SK-N-SH (cell line): ENCODE measurements around the gene PEAK1. TPM values are rescaled to one million over a fixed set of nuclear protein-coding genes. Genes with fewer than 3 reads are reported as not detected.
A peak's percentile ranks its signal among the peaks of the same experiment; 100 is the strongest.

Experiments used
- CTCF ChIA-PET: fragments of 300-600, 350-600 bp; formaldehyde crosslinking; extraction: SDS; loops from one replicate; lab custom pipeline; 2021; lab: Yijun Ruan, JAX
- POLR2A ChIA-PET: fragments of 350-600 bp; sonication (Branson Sonifier 250); formaldehyde crosslinking; extraction: SDS; loops from one replicate; lab custom pipeline; 2020; ENCODE audit warnings: antibody characterized with exemption, inconsistent platforms; lab: Yijun Ruan, JAX
- DNase-seq: peaks from one replicate; pipeline ENCODE4 v3.0.0; 2012
- H2AFZ ChIP-seq: fragments of 200-600 bp; sonication (generic); 2 replicates; pipeline ENCODE4 v1.8.1; 2016; ENCODE audit warnings: antibody characterized with exemption, mild to moderate bottlenecking, low read depth
- H3F3A ChIP-seq: fragments of 200-600 bp; sonication (generic); replicated peaks from 2 replicates; pipeline ENCODE3; 2016; ENCODE audit warnings: antibody characterized with exemption, mild to moderate bottlenecking; ENCODE audit not compliant: insufficient read depth
- H3K27ac ChIP-seq, 2 experiments: fragments of 200-500 bp in 1 of 2; fragments of 200-600 bp in 1 of 2; sonication (Bioruptor generic) in 1 of 2; sonication (generic), shearing (Covaris generic) in 1 of 2; 2 replicates each; pipeline versions ENCODE4 v1.5.1 to v1.6.1; 2014 to 2016; ENCODE audit warnings: low read depth in 2 of 2, inconsistent platforms in 1 of 2, low read length in 1 of 2, mild to moderate bottlenecking in 1 of 2, mixed read lengths in 1 of 2
- H3K27me3 ChIP-seq: fragments of 200-600 bp; sonication (generic), shearing (Covaris generic); 2 replicates; pipeline ENCODE4 v1.6.1; 2016; ENCODE audit warnings: mixed run types; ENCODE audit not compliant: insufficient read depth
- H3K36me3 ChIP-seq, 2 experiments: fragments of 200-500 bp in 1 of 2; fragments of 200-600 bp in 1 of 2; sonication (Bioruptor generic) in 1 of 2; sonication (generic) in 1 of 2; replicated peaks in 1 of 2; 2 replicates each; pipeline versions ENCODE3 to v1.5.1; 2014 to 2016; ENCODE audit warnings: low read length in 1 of 2, mild to moderate bottlenecking in 1 of 2; ENCODE audit not compliant: insufficient read depth in 2 of 2, control insufficient read depth in 1 of 2
- H3K4me1 ChIP-seq, 2 experiments: fragments of 200-500 bp in 1 of 2; fragments of 200-600 bp in 1 of 2; sonication (Bioruptor generic) in 1 of 2; sonication (generic), shearing (Covaris generic) in 1 of 2; 2 replicates each; pipeline versions ENCODE4 v1.5.1 to v1.6.1; 2014 to 2016; ENCODE audit warnings: low read depth in 1 of 2, low read length in 1 of 2, mixed run types in 1 of 2; ENCODE audit not compliant: insufficient read depth in 2 of 2, control insufficient read depth in 1 of 2
- H3K4me2 ChIP-seq: fragments of 200-600 bp; sonication (generic), shearing (Covaris generic); 2 replicates; pipeline ENCODE4 v1.6.1; 2017; ENCODE audit warnings: mixed run types
- H3K4me3 ChIP-seq, 2 experiments: fragments of 200-500 bp in 1 of 2; fragments of 200-600 bp in 1 of 2; sonication (Bioruptor generic) in 1 of 2; sonication (generic), shearing (Covaris generic) in 1 of 2; 2 replicates each; pipeline versions ENCODE4 v1.5.1 to v1.8.1; 2014 to 2016; ENCODE audit warnings: low read depth in 2 of 2, inconsistent platforms in 1 of 2, low read length in 1 of 2, mild to moderate bottlenecking in 1 of 2, mixed read lengths in 1 of 2, moderate library complexity in 1 of 2
- H3K79me2 ChIP-seq: fragments of 200-600 bp; sonication (generic); 2 replicates; pipeline ENCODE4 v1.8.1; 2017; ENCODE audit warnings: mild to moderate bottlenecking; ENCODE audit not compliant: insufficient read depth
- H3K9ac ChIP-seq: fragments of 200-600 bp; sonication (generic); 2 replicates; pipeline ENCODE4 v1.6.1; 2017; ENCODE audit warnings: mixed run types
- H3K9me2 ChIP-seq: fragments of 200-600 bp; sonication (generic); 2 replicates; pipeline ENCODE4 v1.6.1; 2017; ENCODE audit warnings: mixed run types
- H3K9me3 ChIP-seq: fragments of 200-600 bp; sonication (generic); 2 replicates; pipeline ENCODE4 v1.6.1; 2017; ENCODE audit warnings: mixed run types, mild to moderate bottlenecking, moderate library complexity
- H4K20me1 ChIP-seq: fragments of 200-600 bp; sonication (generic); 2 replicates; pipeline ENCODE4 v1.6.1; 2017; ENCODE audit warnings: mild to moderate bottlenecking, mixed run types; ENCODE audit not compliant: insufficient read depth
- FOSL2 ChIP-seq: IDR thresholded peaks from 2 replicates; pipeline ENCODE4 v1.4.0; 2012; ENCODE audit warnings: low read depth, mild to moderate bottlenecking, moderate library complexity, borderline replicate concordance
- GABPA ChIP-seq: IDR thresholded peaks from 2 replicates; pipeline ENCODE4 v1.4.0; 2012; ENCODE audit warnings: low read depth, mild to moderate bottlenecking
- NFIC ChIP-seq: IDR thresholded peaks from 2 replicates; pipeline ENCODE4 v1.4.0; 2012; ENCODE audit warnings: borderline replicate concordance
- NRF1 ChIP-seq: IDR thresholded peaks from 2 replicates; pipeline ENCODE4 v1.6.1; 2012; ENCODE audit warnings: low read depth, mild to moderate bottlenecking, low read length
- PBX3 ChIP-seq: IDR thresholded peaks from 2 replicates; pipeline ENCODE4; 2012
- RFX5 ChIP-seq: IDR thresholded peaks from 2 replicates; pipeline ENCODE4 v1.6.1; 2012; ENCODE audit warnings: mild to moderate bottlenecking, improper control_type of control experiment, low read length
- SMC3 ChIP-seq: IDR thresholded peaks from 2 replicates; pipeline ENCODE4 v1.6.1; 2012; ENCODE audit warnings: low read depth, low read length, improper control_type of control experiment
- TAF1 ChIP-seq: IDR thresholded peaks from 2 replicates; pipeline ENCODE4 v1.6.1; 2012; ENCODE audit warnings: low read depth, mild to moderate bottlenecking, low read length, moderate library complexity, borderline replicate concordance
- TCF12 ChIP-seq: IDR thresholded peaks from 2 replicates; pipeline ENCODE4 v1.4.0; 2012
- TEAD4 ChIP-seq: IDR thresholded peaks from 2 replicates; pipeline ENCODE4 v1.4.0; 2012; ENCODE audit warnings: mild to moderate bottlenecking, borderline replicate concordance; ENCODE audit not compliant: insufficient read depth
- WGBS: methylation state at CpG from one replicate; pipeline ENCODE4 v1.1.6; 2017; ENCODE audit warnings: low lambda C conversion rate; 5-methylcytosine and 5-hydroxymethylcytosine counted together
- polyA plus RNA-seq, 3 experiments: library from polyadenylated mRNA; depleted of rRNA; stranded (reverse); fragments of >200 nt; gene quantifications; 2 replicates each; pipeline ENCODE4 v1.2.3, GENCODE V29; 2012

PEAK1 gene
- polyA plus RNA-seq, 1 of the 3 experiments (the other 2 are of a cell fraction) = 9.0 TPM

- TF ChIP-seq NRF1 (no peak), GABPA (no peak), SMC3 (no peak), TCF12 (no peak), RFX5 (no peak)
Observed at GRCh38 chr15:77392762-77393470, 27.0 kb downstream of the PEAK1 start (continued).

- Histone ChIP-seq H3K36me3 (peaks cover 0 to 11% of the 10 kb centered on the region in 2 experiments), H3K79me2 (peaks cover 100% of the 10 kb centered on the region), H3K9me2 (no peaks in the 10 kb centered on the region), H4K20me1 (peaks cover 94% of the 10 kb centered on the region), H3K4me3 (no peak overlapping the region), H3F3A (no peaks in the 10 kb centered on the region), H3K9me3 (0 out of 2 replicates have a peak, but pooled peaks cover 13% of the 10 kb centered on the region), H3K4me2 (no peak overlapping the region), H3K27ac (no peak overlapping the region), H2AFZ (no peak overlapping the region), H3K9ac (no peak overlapping the region), H3K4me1 (peaks cover 0 to 5% of the 10 kb centered on the region in 2 experiments; a peak in 2 of 4 replicates), H3K27me3 (no peaks in the 10 kb centered on the region)
- TF ChIP-seq TEAD4 (no peak), SMC3 (no peak), TAF1 (no peak)
- POLR2A ChIA-PET = no interaction called here
- CTCF ChIA-PET = no interaction called here
- no peak for DNase-seq
- 94% methylated on average over 3 of the region's 3 CpGs for WGBS
Observed at GRCh38 chr15:77391372-77391951, 28.4 kb downstream of the PEAK1 start.

- no peak overlapping the region for H3K4me3 ChIP-seq
- no peak for DNase-seq
- peaks cover 0 to 7% of the 10 kb centered on the region in 2 experiments; a peak in 2 of 4 replicates for H3K4me1 ChIP-seq
- H3K27me3 ChIP-seq = no peaks in the 10 kb centered on the region
- WGBS = 96% methylated on average over 2 of the region's 2 CpGs
- no peaks in the 10 kb centered on the region for H3K9me2 ChIP-seq
- H3K9ac ChIP-seq = no peak overlapping the region
- peaks cover 100% of the 10 kb centered on the region for H3K79me2 ChIP-seq
- no peak overlapping the region for H3K4me2 ChIP-seq
- ChIA-PET POLR2A (no interaction called here), CTCF (interaction anchor here (0.7 kb wide), 1 partner anchor 18 kb away, joined by 3 read pairs; no protein-coding TSS in a partner anchor)
- TF ChIP-seq NFIC (peak; percentile 21; the same call in 1 of the 2 replicates), FOSL2 (no peak), PBX3 (peak; percentile 20; the same call in 1 of the 2 replicates)
- no peaks in the 10 kb centered on the region for H3K9me3 ChIP-seq
- H2AFZ ChIP-seq = no peak overlapping the region
- H3F3A ChIP-seq = no peaks in the 10 kb centered on the region
- H3K27ac ChIP-seq = no peak overlapping the region
- peaks cover 97% of the 10 kb centered on the region for H4K20me1 ChIP-seq
- no peaks in the 10 kb centered on the region for H3K36me3 ChIP-seq
Observed at GRCh38 chr15:77387365-77388105, 32.4 kb downstream of the PEAK1 start.
